NK-92 treated with Interleukin-12 subunit alpha and Interleukin-12 subunit beta, amount 100 ng/mL, for 24 hours (cell line): Measurements from ENCODE around the gene SLC24A4.

Source experiments
- DNase-seq: peaks from one replicate; lab custom pipeline; 2025; lab: John Stamatoyannopoulos, UW

The SLC24A4 gene

DNA sequence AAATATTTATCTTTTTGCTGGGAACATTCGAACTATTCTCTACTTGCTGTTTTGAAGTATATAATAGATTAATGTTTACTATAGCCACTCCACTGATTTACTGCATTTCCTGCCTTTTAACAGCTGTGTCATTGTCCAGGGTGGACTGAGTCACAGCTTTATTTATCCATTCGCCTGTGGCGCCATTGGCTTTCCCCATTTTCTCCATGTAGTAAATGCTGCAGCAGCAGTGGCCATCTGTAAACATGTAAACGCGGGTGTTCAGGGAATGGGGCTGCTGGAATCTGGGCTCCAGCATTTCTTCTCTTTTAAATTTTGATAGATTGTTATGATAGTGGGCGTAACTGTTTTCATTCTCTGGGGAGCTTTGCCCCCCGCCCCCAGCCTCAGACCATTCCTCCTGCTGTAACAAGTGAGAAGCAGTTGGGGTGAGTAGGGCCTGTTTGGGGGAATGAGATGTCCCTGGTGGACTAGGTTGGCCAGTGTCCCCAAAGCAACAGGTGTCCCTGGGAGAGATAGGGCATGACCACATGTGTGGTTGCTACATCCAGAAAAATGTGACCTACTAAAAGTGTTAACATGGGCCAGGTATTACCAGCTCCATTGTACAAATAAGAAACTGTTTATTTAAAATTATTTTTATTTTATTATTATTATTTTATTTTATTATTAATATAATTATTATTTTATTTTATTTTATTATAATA lies 223.5 kb downstream of the SLC24A4 start:
- DNase-seq, result no peak

DNA sequence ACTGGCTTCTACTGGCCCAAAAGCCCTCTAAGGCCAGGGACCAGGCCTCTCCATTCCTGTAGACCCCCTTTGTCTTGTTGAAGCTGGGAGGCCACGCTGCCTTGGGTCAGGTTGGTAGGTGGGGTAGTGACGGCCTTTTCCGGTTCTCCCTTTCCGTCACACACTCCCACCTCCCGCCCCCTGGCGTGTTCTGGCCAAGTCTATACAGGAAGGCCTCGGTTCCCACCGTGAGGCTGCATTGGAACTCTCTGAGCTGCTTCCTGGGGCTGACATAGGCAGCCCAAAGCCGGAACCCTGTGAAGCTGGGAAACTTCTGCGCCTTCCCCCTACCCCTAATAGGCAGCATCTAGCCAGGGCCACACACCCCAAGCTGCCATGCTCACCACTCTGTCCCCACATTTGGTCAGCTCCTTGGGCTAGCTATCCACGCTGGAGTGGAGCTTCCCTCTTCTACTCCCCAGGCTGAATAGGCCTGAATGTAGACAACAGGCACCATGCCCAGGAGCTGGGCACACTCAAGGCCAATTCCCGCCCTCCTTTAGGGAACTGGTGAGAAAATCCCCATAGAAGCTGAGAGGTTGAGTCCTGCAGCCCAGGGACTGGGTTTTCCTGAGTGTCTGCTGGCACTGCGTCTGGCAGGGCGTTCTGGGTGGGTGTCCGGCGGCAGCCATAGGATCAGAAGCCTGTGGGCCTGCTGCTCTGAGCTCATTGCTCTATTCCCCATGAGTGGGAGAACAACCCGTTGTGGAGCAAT lies 226.3 kb downstream of the SLC24A4 start:
- DNase-seq, result no peak

DNA sequence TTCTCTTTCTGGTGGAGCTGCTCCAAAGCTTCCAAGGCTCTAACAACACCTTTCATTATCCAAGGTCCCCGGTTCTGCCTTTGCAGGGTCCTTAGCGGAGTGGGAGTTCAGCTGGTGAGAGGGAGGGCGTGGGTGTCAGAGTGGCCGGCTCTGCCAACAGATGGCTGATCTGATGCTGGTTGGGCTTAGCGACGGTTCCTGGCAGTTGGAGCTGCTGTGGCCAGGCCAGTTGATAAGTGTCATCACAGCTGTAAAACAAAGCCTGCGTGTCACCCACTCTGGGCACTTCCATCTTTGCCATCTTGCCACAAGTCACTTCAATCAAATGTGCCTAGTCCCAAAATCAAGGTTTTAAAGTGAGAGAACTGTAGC lies 226.9 kb downstream of the SLC24A4 start:
- no peak for DNase-seq
